Sigmoid colon (tissue), 4 donors: Measurements from ENCODE around the gene FNDC4.

ENCODE experiments used
- POLR2A ChIP-seq, 2 donors: fragments of 450-650 bp; IDR thresholded peaks; one replicate each; pipeline ENCODE4 v1.6.1; 2016; ENCODE audit warnings: antibody characterized with exemption in 2 of 2, mild to moderate bottlenecking in 2 of 2, moderate library complexity in 2 of 2
- POLR2AphosphoS5 ChIP-seq, 4 donors: sonication (generic); formaldehyde crosslinking; IDR thresholded peaks; one replicate each; pipeline ENCODE4 v1.6.1; 2017; ENCODE audit warnings: antibody characterized with exemption in 4 of 4

DNA sequence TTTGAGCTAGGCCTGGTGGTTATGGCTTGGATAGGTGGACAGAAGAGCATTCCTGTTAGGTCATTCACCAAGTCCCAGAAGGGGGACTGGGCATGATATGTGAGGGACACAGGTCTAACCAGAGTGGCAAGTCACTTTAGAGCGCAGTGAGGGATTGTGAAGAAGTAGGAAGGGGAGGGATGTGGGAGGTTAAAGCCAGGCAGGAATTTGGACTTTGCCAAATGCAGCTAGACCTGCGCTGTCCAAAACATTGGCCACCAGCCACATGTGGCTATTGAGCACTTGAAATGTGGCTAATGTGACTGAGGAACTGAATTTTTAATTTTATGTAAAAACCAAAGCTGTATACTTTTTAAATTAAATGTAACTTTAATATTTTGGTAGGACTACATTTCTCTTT lies 25.3 kb upstream of the FNDC4 start:
- TF ChIP-seq POLR2A (IDR thresholded peaks at IDR 0.05) (no peak), POLR2AphosphoS5 (IDR thresholded peaks at IDR 0.05) (no peak)
